ENCODE results near the gene ITIH4.

DNA sequence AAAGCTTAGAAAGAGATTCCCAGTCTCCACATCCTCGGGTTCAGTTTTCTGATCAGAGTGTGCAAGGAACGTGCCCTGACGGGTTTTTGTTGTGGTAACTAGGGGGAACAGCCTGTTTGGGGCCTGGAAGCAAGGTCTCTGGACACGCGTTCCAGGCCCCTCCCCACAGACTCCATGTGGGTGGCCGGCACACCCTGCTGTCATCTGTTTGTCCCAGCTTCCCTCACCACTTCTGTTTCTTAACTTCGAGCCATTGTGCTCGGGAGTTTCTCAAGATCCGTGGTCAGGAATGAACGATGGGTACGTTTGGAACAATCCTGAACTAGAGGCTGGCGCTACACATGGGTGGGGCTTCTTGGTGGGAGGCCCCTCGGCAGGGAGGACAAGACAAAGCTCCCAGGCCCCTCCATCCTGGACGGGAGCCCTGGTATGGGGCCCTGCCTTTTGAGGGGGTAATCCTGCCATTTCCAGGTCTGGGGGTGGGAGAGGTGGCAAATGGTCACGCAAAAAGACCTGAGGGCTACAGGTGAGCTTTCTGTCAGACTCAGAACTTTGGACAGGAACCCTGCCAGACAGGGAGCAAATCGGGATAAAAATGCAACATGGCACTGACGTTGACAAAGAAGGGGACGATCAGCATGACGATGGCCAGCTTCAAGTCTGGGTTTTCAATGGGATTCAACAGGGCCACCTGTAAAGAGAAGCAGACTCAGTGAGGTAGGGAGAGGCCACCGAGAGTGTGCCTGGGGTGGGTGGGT is 12.8 kb upstream of the ITIH4 start:
- TF ChIP-seq ELF4 (IDR thresholded peaks at IDR 0.05) (no peak), SP1 (IDR thresholded peaks at IDR 0.05) (no peak), ARNT (IDR thresholded peaks at IDR 0.05) (no peak), ZNF384 (IDR thresholded peaks at IDR 0.05) (no peak), BHLHE40 (IDR thresholded peaks at IDR 0.05; ENCODE audit: borderline replicate concordance) (no peak)
- TF ChIP-seq, protein P1, sequence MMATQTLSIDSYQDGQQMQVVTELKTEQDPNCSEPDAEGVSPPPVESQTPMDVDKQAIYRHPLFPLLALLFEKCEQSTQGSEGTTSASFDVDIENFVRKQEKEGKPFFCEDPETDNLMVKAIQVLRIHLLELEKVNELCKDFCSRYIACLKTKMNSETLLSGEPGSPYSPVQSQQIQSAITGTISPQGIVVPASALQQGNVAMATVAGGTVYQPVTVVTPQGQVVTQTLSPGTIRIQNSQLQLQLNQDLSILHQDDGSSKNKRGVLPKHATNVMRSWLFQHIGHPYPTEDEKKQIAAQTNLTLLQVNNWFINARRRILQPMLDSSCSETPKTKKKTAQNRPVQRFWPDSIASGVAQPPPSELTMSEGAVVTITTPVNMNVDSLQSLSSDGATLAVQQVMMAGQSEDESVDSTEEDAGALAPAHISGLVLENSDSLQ (IDR thresholded peaks at IDR 0.05) = no peak
